Left forelimb (tissue), 1 donor: Measurements from ENCODE around the gene ALS2CL.

Source experiments
- DNase-seq: peaks from one replicate; pipeline ENCODE4 v3.0.0-alpha.2; 2018; ENCODE audit warnings: low spot score

The ALS2CL gene

GRCh38 chr3:46716461-46717441, 23.3 kb upstream of the ALS2CL start:
- peak; percentile 28 for DNase-seq

DNA sequence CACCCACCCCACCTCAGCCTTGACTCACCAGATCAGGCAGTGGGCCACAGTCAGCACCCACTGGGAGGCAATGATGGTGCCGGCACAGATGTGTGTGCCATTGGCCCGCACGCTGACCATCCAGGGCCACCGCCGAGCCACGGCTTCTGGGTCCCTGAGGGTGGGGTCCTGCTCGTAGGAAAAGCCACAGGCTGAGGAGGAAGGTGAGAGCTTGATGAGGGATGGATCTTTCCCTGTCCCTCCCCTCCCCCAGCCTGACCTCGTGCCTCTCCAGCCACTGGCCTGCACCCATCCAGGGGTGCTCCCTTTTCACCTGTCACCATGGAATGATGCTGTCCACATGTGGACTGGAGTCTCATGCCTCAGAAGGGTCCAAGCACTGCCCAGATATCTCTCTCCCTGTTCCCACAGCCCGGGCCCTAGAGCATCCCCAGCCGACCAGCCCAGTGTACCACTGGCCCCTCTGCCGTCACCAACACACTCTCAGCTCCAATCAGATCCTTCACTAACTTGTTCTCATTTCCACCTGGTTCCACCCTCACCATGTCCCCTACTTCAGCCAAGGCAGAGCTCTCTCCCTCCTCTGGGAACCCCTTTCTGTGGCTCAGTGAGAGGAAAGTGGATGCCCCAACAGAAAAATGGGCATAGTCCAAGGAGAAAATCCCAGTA, 22.2 kb upstream of the ALS2CL start:
- DNase-seq, result peak; percentile 28

DNA sequence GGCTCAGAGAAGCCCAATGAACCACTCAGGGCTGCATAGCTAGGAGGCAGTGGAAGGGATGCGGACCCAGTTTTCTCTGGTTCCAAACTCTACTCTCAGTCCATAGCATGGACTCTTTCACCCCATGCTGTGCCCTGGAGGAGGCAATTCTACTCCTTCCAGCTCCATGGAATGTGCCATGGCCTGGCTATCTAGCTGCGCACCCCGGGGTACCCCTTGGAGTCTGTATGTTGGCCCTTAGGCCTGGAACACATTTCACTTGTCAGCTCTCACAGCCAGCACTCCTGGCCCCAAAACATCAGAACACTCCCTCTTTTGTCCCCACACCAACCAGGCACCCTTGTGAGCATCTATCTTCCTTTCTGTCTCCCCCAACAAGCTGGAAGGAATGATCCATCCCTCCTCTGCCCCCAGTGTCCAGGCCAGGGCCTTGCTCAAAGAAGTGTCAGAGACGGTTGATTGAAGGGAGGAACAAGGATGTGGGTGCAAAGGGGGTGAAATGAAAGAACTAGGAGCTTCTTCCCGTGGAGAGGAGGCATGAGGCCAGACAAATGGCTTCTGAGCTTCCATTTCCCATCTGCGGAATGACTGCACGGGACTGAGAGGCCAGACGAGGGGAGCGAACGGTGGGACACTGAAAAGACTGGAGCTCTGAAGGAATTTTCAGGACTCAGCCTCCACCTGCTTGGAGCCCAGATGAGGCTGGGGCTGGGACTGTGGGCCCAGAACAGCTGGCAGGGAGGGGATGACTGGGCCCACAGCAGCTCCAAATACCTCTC, 21.4 kb upstream of the ALS2CL start:
- DNase-seq, result peak; percentile 22

DNA sequence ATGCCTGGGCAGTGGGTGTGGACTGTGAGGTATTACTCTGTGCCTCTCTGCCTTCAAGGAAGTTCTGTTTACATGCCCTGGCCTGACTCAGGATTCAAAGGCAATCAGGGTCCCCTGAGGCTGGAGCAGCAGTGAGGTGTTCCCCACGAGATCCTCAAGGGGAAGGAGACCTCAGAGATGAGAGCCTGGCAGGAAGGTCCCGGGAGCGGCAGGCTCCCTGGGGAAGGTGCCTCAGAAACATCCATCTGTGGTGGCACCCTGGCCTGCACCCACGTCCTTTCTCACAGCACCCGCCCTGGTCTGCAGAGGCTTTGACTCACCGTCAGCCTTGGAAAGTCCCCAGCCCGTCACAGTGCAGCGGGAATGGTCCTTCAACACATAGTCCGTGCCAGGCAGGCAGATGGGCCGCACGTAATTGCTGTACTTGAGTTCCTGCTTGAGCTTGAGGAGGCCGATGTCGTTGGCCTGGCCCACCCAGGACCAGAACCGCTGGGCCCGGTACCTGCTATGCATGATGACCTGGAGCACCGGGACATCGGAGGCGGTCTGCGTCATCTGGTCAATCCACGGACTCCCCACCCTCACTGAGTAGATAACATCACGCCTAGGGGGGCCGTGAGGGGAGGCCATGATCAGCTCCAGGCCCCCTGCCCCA, 20.5 kb upstream of the ALS2CL start:
- peak; percentile 55 for DNase-seq

DNA sequence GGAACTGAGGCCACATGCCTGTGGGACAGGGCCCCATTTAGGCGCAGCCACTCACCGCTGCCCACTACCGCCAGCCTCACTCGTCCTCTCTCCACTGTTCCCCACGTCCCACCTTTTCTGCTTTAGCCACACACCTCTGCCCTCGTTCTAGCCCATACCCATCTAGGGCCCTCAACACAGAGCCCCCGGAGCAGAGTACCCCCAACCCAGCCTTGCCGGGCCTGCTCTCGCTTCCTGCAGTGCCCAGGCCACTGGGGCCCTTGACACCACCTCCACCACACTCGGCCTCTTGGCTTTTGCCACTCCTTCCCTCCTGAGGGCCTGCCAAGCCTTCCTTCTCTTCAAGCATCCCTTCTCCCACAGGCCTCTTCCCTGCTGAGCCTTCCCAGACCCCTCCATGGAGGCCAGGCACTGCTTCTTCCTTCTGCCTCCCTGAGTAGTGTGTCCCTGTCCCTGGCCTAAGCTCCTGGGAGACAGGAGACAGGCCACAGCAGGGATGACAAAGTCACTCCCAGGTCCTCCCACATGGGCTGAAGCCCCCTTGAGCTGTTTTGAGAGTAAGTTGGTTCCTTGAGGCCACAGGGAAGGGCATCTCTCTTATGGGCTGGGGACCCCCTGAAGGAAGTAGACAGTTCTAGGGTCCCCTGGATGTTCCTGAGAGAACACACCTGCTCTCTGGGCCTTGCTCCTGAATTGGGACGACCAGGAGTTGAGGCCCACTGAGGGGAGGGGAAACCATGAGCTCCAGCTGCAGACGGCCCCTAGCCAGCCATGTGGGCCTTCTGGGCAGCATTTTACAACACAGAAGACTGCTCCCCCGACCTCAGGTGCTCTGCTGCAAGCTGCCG, 19.8 kb upstream of the ALS2CL start:
- peak; percentile 59 for DNase-seq

DNA sequence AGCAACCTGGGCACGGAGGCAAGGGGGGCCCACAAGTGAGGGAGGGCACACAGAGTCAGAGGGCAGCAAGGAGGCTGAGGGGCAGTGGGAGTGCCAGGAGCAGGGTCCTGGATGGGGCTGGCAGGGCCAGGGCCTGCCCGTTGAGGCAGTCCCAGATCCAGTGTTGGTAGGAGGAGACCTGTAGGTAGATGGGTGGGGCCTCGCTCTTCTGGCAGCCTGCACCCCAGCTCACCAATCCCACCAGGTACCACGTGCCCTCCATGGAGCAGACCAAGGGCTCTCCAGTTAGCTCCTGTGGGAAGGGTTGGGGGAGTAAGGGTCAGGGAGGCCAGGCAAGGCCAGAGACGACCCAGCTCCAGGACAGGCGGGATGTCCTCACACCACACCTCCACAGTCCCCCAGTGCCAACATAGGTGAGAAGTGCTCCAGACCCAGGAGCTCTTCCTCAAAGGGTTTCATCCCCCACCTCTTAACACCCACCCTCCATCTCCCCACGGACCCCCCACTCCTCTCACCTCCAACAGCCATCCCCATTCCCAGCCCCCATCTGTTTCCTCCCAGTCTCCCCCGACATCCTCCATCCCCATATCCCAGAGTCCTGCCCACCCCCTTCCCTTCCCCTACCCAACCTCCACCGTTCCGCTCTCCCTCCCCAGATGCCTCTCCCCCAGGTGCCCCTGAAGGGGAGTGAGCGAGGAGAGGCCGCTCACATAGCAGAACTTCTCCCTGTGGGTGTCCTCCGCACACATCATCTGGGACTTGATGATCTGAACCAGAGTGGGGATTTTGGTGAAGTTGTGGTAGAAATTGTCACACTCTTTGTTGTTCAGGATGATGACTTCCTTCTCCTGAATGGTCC, 18.9 kb upstream of the ALS2CL start:
- peak; percentile 37 for DNase-seq

GRCh38 chr3:46711760-46712159, 18.3 kb upstream of the ALS2CL start:
- peak; percentile 60 for DNase-seq

GRCh38 chr3:46711305-46711704, 17.8 kb upstream of the ALS2CL start:
- DNase-seq, result no peak

GRCh38 chr3:46710671-46711295, 17.3 kb upstream of the ALS2CL start:
- peak; percentile 37 for DNase-seq

- DNase-seq, result no peak
Measured at GRCh38 chr3:46710229-46710628, 16.8 kb upstream of the ALS2CL start.

DNA sequence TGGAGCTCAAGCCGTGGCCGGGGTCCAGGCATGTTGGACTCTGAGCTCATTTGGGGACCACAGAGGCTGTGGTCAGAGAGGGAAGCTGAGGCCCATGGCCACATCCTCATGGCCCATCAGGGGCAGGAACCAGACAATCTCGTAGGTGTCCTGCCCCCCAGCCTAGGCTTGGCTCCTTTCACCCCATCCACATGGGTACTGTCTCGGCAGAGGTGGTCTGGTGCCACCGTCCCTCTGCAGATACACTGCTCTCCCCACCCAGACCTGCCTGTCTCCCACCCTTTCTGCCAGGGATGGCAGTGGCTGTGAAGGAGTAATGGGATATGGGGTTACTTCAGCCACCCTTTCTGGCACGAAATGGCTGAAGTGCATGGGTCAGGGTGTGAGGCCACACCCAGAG, 16.2 kb upstream of the ALS2CL start:
- DNase-seq, result peak; percentile 55

DNA sequence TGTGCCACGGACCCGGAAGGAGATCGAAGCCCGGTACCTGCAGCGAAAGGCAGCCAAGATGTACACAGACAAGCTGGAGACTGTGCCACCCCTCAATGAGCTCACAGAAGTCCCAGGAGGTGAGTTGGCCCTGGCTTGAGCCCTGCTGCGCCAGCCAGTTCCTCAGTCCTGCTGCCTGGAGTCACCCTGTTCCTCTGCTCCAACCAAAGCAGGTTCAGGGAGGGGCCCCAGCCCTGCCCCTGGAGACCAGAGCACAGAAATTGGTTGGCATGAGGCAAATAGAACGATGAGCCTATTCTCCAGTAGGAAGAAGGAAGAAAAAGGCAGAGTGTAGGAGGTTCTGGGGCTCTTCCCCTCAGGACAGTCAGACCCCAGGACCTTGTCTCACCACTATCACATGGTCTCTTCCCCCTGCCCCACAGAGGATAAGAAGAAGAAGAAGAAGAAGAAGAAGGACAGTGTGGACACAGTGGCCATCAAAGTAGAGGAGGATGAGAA, 15.7 kb upstream of the ALS2CL start:
- peak; percentile 61 for DNase-seq

DNA sequence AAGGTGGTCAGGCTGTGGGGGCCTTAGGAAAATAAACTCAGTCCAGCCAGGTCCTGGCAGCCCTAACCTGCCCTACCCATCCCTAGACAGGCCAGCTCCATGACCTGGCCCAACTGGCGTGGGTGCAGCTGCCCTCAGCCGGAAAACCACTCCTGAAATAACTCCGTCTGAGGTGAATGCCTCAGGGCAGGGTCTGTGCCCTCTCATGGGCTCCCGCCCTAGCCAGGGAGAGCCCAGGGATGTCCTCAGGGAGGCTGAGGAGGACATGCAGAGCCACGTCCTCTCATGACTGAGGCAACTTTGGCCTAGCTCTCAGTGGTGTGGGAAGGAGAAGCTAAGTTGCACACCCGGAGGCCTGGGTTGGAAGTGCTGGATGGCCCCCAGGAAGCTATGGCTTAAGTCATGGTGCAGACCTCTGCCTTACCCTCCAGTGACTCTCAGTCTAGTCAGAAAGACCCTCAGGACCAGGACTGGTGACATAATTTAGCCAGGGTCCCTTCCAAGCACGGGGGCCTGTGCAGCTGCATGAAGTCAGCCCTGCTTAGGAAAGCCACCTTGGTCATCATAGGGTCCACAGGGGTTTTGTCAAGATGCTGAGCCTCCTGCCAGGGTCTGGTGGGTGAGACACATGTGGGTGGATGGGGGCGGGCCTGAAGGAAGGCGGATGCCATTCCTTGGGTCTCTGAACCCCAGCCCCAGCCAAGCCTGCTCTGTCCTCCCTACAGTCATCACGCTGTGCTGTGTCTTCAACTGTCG, 15.1 kb upstream of the ALS2CL start:
- peak; percentile 59 for DNase-seq

- DNase-seq, result peak; percentile 52
Measured at GRCh38 chr3:46707601-46708011, 14.1 kb upstream of the ALS2CL start.

- DNase-seq, result peak; percentile 62
Measured at GRCh38 chr3:46706771-46707582, 13.5 kb upstream of the ALS2CL start.

GRCh38 chr3:46705751-46706552, 12.5 kb upstream of the ALS2CL start:
- DNase-seq, result peak; percentile 72
